ENCODE results near the gene NIN. TPM values are rescaled to one million over a fixed set of nuclear protein-coding genes. Genes with fewer than 3 reads are reported as not detected.

Gene NIN
- total RNA-seq, 1 donor from 2014 or later, result 156 TPM

DNA sequence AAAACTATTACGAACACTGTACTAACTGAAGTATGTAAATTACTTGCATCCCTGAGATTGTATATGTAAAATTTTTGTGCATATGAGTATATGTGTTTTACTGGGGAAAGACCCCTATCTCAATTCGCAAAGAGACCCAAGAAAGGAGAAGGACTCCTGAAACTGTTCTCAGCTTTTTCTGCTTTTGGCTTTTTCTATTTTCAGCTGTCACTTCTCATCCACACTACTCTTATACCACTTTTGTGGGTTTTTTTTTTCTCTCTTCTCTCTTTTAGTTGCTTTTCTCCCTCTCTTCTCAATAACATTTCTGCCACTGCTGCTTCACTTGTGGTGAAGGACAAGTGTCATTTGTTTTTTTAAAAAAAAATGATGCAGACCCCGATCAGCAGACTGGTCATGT lies 39.8 kb downstream of the NIN start:
- Mint-ChIP-seq H3K4me1 (peaks cover 98% of the 10 kb centered on the region), H3K9me3 (no peaks in the 10 kb centered on the region), H3K27me3 (no peaks in the 10 kb centered on the region), H3K27ac (peak overlapping the region; percentile 92), H3K4me3 (peak overlapping the region; percentile 66), H3K36me3 (ENCODE audit: low read depth) (peaks cover 71% of the 10 kb centered on the region)
- ChIA-PET CTCF (interaction anchor here (0.9 to 11.0 kb wide), 5 partner anchors 14 to 70 kb away, joined by 3 to 111 read pairs (median 47); partner anchors contain the start of gene NIN), POLR2A (interaction anchor here (1.0 to 11.8 kb wide), 6 partner anchors 22 to 69 kb away, joined by 3 to 143 read pairs (median 12); partner anchors contain the start of gene NIN)
- no peak for TF ChIP-seq CTCF (IDR thresholded peaks at IDR 0.05)
- ATAC-seq (ENCODE audit: low read depth) (no peak), DNase-seq (no peak)
- intact Hi-C loops (cut with micrococcal nuclease), result loop anchor here (10.0 kb wide), 1 partner anchor 414 kb away; no protein-coding TSS in a partner anchor

- TF ChIP-seq CTCF (IDR thresholded peaks at IDR 0.05), result no peak
- peaks cover 98% of the 10 kb centered on the region for H3K4me1 Mint-ChIP-seq
- intact Hi-C loops (cut with micrococcal nuclease), result loop anchor here (1.0 to 10.0 kb wide), 2 partner anchors 8 to 414 kb away; no protein-coding TSS in a partner anchor
- H3K36me3 Mint-ChIP-seq (ENCODE audit: low read depth), result peaks cover 68% of the 10 kb centered on the region
- CTCF ChIA-PET, result interaction anchor here (1.0 to 11.0 kb wide), 5 partner anchors 14 to 70 kb away, joined by 3 to 111 read pairs (median 47); partner anchors contain the start of gene NIN
- peak overlapping the region; percentile 66 for H3K4me3 Mint-ChIP-seq
- POLR2A ChIA-PET, result interaction anchor here (1.3 to 11.8 kb wide), 6 partner anchors 12 to 70 kb away, joined by 3 to 143 read pairs (median 12); partner anchors contain the start of gene NIN
- ATAC-seq (ENCODE audit: low read depth) (no peak), DNase-seq (no peak)
- peak overlapping the region; percentile 92 for H3K27ac Mint-ChIP-seq
- H3K27me3 Mint-ChIP-seq, result no peaks in the 10 kb centered on the region
- no peaks in the 10 kb centered on the region for H3K9me3 Mint-ChIP-seq
These were observed 40.4 kb downstream of the NIN start for GRCh38 chr14:50790589-50790988.

DNA sequence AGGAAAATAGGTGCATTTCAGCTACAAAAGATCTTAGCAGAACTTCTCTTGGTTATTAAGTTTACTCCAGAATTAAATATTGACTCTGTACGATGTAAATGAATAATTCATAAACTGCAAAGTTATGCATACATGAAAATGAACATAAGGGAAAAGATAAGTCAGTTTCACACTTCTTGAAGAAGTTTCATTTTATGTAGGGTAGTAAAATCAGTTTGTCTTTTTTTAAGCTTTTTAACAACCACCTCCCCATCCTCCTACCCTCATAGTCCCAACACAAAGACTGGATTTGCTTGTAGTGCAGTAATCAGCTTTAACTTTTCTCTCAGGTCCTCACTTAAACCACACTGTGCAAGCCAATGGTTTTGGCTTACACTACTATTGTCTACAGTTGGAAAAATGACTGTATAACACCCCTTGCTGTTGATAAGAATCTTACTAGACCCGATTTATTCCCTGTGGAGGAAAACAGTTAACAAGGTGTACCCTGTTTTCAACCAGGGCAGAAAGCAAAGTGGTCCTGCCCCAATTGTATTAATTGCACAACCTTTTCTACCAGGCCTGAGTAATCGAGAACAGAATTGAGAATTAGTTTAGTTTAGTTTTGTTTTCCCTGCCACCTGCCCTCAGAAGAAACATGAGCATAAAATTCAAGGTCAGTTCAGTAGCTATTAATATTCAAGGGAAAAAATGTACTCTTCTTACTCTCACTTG lies 44.1 kb downstream of the NIN start:
- CTCF ChIA-PET, result interaction anchor here (0.6 to 11.0 kb wide), 4 partner anchors 10 to 147 kb away, joined by 5 to 111 read pairs (median 23); no protein-coding TSS in a partner anchor
- DNase-seq (no peak), ATAC-seq (ENCODE audit: low read depth) (no peak)
- no peaks in the 10 kb centered on the region for H3K27me3 Mint-ChIP-seq
- peak overlapping the region; percentile 73 for H3K27ac Mint-ChIP-seq
- TF ChIP-seq CTCF (IDR thresholded peaks at IDR 0.05), result no peak
- H3K4me1 Mint-ChIP-seq, result peaks cover 84% of the 10 kb centered on the region
- H3K36me3 Mint-ChIP-seq (ENCODE audit: low read depth), result peaks cover 61% of the 10 kb centered on the region
- H3K4me3 Mint-ChIP-seq, result no peak overlapping the region
- no peaks in the 10 kb centered on the region for H3K9me3 Mint-ChIP-seq
- intact Hi-C loops (cut with micrococcal nuclease), result no loop called here
- POLR2A ChIA-PET, result interaction anchor here (1.2 to 11.8 kb wide), 3 partner anchors 9 to 43 kb away, joined by 5 to 143 read pairs (median 7); partner anchors contain the start of gene NIN

GRCh38 chr14:50785457-50786063 lies 45.4 kb downstream of the NIN start:
- Mint-ChIP-seq H3K27ac (peak overlapping the region; percentile 71), H3K27me3 (no peaks in the 10 kb centered on the region), H3K9me3 (no peaks in the 10 kb centered on the region), H3K36me3 (ENCODE audit: low read depth) (peaks cover 58% of the 10 kb centered on the region), H3K4me1 (peaks cover 72% of the 10 kb centered on the region), H3K4me3 (peak overlapping the region; percentile 24)
- CTCF ChIA-PET, result interaction anchor here (1.0 to 11.0 kb wide), 6 partner anchors 8 to 75 kb away, joined by 3 to 111 read pairs (median 6); no protein-coding TSS in a partner anchor
- no peak for TF ChIP-seq CTCF (IDR thresholded peaks at IDR 0.05)
- ATAC-seq (ENCODE audit: low read depth), result no peak
- DNase-seq, result no peak
- intact Hi-C loops (cut with micrococcal nuclease), result no loop called here
- POLR2A ChIA-PET, result interaction anchor here (1.0 to 11.8 kb wide), 5 partner anchors 8 to 75 kb away, joined by 3 to 143 read pairs (median 5); partner anchors contain the start of gene NIN

Data from activated B cell treated with CpG ODN at 0.5 μM for 24 hours (primary cell).